Suprapubic skin (tissue), 4 donors: Measurements from ENCODE around the gene CHST11.

Experiments
- CTCF ChIP-seq, 2 donors: fragments of 200-600 bp in 1 of 2; fragments of 450-650 bp in 1 of 2; sonication (generic) in 1 of 2; IDR thresholded peaks; one replicate each; pipeline ENCODE4 v1.5.1; 2016 to 2019; ENCODE audit warnings: antibody characterized with exemption in 2 of 2, mild to moderate bottlenecking in 1 of 2, moderate library complexity in 1 of 2
- EP300 ChIP-seq: sonication (generic); formaldehyde crosslinking; IDR thresholded peaks from one replicate; pipeline ENCODE4 v1.6.1; 2017; ENCODE audit warnings: antibody characterized with exemption
- POLR2A ChIP-seq, 2 donors: fragments of 450-650 bp; IDR thresholded peaks; one replicate each; pipeline ENCODE4 v1.6.1; 2017; ENCODE audit warnings: antibody characterized with exemption in 2 of 2, mild to moderate bottlenecking in 2 of 2, moderate library complexity in 2 of 2
- POLR2AphosphoS5 ChIP-seq, 3 donors: sonication (generic); formaldehyde crosslinking; IDR thresholded peaks; one replicate each; pipeline ENCODE4 v1.6.1; 2017; ENCODE audit warnings: antibody characterized with exemption in 3 of 3

GRCh38 chr12:104746467-104747088 lies 289.8 kb downstream of the CHST11 start:
- TF ChIP-seq POLR2A (IDR thresholded peaks at IDR 0.05) (no peak), CTCF (IDR thresholded peaks at IDR 0.05) (no peak), EP300 (no peak), POLR2AphosphoS5 (IDR thresholded peaks at IDR 0.05) (no peak)
